ENCODE data around the gene TSNAXIP1. TPM values are rescaled to one million over a fixed set of nuclear protein-coding genes. Genes with fewer than 3 reads are reported as not detected.

Gene TSNAXIP1
- total and polyA plus RNA-seq, 2 experiments from 2014 or later: 0.97 to 2.4 TPM

- Histone ChIP-seq H3K4me2 (no peak overlapping the region), H3K4me1 (ENCODE audit: insufficient read depth) (peaks cover 4% of the 10 kb centered on the region; the same call in 1 of the 2 replicates), H3K27me3 (ENCODE audit: insufficient read depth) (no peaks in the 10 kb centered on the region), H2AFZ (no peak overlapping the region), H3K4me3 (no peak overlapping the region), H4K20me1 (replicated peaks; ENCODE audit: insufficient read depth) (peaks cover 25% of the 10 kb centered on the region), H3K36me3 (ENCODE audit: insufficient read depth) (peaks cover 39% of the 10 kb centered on the region), H3K9me2 (ENCODE audit: insufficient read depth) (no peaks in the 10 kb centered on the region), H3K27ac (ENCODE audit: low read depth) (no peak overlapping the region), H3F3A (replicated peaks; ENCODE audit: low read depth) (peaks cover 46% of the 10 kb centered on the region), H3K79me2 (replicated peaks; ENCODE audit: insufficient read depth) (peaks cover 25% of the 10 kb centered on the region)
- TF ChIP-seq POLR2AphosphoS5 (IDR thresholded peaks at IDR 0.05; ENCODE audit: low read depth) (no peak), REST (IDR thresholded peaks at IDR 0.05; ENCODE audit: unreplicated experiment) (no peak), CREB1 (CRISPR knock-in tag; IDR thresholded peaks at IDR 0.05; ENCODE audit: low read depth) (no peak), ZNF462 (CRISPR knock-in tag; IDR thresholded peaks at IDR 0.05) (no peak), CTCF (conservative IDR thresholded peaks at IDR 0.05; ENCODE audit: low read depth in 2 of 2) (no peak), ETS1 (IDR thresholded peaks at IDR 0.05) (no peak), ZNF331 (CRISPR knock-in tag; IDR thresholded peaks at IDR 0.05; ENCODE audit: low read depth) (no peak), ZNF114 (CRISPR knock-in tag; IDR thresholded peaks at IDR 0.05) (no peak), EZH2 (IDR thresholded peaks at IDR 0.05; ENCODE audit: low read depth, unreplicated experiment) (no peak), STAT1 (IDR thresholded peaks at IDR 0.05; ENCODE audit: unreplicated experiment) (no peak), NANOG (IDR thresholded peaks at IDR 0.05; ENCODE audit: borderline replicate concordance) (no peak), JUNB (IDR thresholded peaks at IDR 0.05; ENCODE audit: unreplicated experiment) (no peak), EZH2phosphoT487 (IDR thresholded peaks at IDR 0.05; ENCODE audit: unreplicated experiment) (no peak)
- Mint-ChIP-seq H3K36me3 (ENCODE audit: low read depth) (peaks cover 67% of the 10 kb centered on the region), H3K4me3 (no peak overlapping the region; the same call in 2 of the 3 replicates), H3K4me1 (peaks cover 15% of the 10 kb centered on the region), H3K27me3 (ENCODE audit: insufficient read depth, low read depth, poor library complexity) (peaks cover 9% of the 10 kb centered on the region), H3K9me3 (no peaks in the 10 kb centered on the region; the same call in 2 of the 3 replicates), H3K27ac (no peak overlapping the region)
- no peak for DNase-seq (ENCODE audit: low spot score)
- ATAC-seq: no peak
Measured at GRCh38 chr16:67868290-67868689, 61.6 kb downstream of the TSNAXIP1 start.

All from GM23338 (cell line).